Hepatocyte (in vitro differentiated cells): ENCODE data around the gene TNNI3.

Experiments used
- CTCF ChIP-seq: fragments of 200-600 bp; sonication (generic); IDR thresholded peaks from 2 replicates; pipeline ENCODE4 v1.5.1; 2016; ENCODE audit warnings: antibody characterized with exemption, mild to moderate bottlenecking; ENCODE audit not compliant: poor library complexity
- EZH2 ChIP-seq: fragments of 200-600 bp; sonication (generic); IDR thresholded peaks from 2 replicates; pipeline ENCODE4 v1.6.1; 2016; ENCODE audit warnings: antibody characterized with exemption, mild to moderate bottlenecking, borderline replicate concordance
- EZH2phosphoT487 ChIP-seq: fragments of 200-600 bp; sonication (generic); IDR thresholded peaks from one replicate; pipeline ENCODE4 v1.6.1; 2018; ENCODE audit warnings: antibody characterized with exemption, mild to moderate bottlenecking, low read depth, moderate library complexity; ENCODE audit not compliant: unreplicated experiment, severe bottlenecking

GRCh38 chr19:55118401-55118991 lies 39.0 kb downstream of the TNNI3 start:
- TF ChIP-seq CTCF: no peak
- TF ChIP-seq EZH2: no peak
- no peak for TF ChIP-seq EZH2phosphoT487
